Neuron (in vitro differentiated cells): Measurements from ENCODE around the gene SPECC1.
"Not testable (repeated sequence)": the region's sequence is repeated elsewhere in the genome, so short reads cannot be mapped to it uniquely, and the experiment has no call there.

Experiments
- H2AFZ ChIP-seq: one replicate; pipeline ENCODE4 v1.6.1; 2013; ENCODE audit warnings: low read depth, mild to moderate bottlenecking, inconsistent platforms, low read length, moderate library complexity
- H3K27me3 ChIP-seq: one replicate; pipeline ENCODE4 v1.6.1; 2013; ENCODE audit warnings: low read length; ENCODE audit not compliant: insufficient read depth
- H3K36me3 ChIP-seq: one replicate; pipeline ENCODE4 v1.6.1; 2013; ENCODE audit warnings: low read length; ENCODE audit not compliant: insufficient read depth
- H3K4me1 ChIP-seq: one replicate; pipeline ENCODE4 v1.6.1; 2013; ENCODE audit warnings: low read length; ENCODE audit not compliant: insufficient read depth
- H3K4me3 ChIP-seq: 2 replicates; pipeline ENCODE4 v1.5.1; 2013; ENCODE audit warnings: mild to moderate bottlenecking, low read length, moderate library complexity
- H3K9me3 ChIP-seq: one replicate; pipeline ENCODE4 v1.6.1; 2013; ENCODE audit warnings: low read length

The SPECC1 gene

GRCh38 chr17:20009302-20010098 lies at the start of gene SPECC1:
Gene SPECC1, plus strand, starts transcription at chr17:20009359. Its CDS starts 87,293 bp downstream, at chr17:20096652.
- H3K27me3 ChIP-seq, result peaks cover 30% of the 10 kb centered on the region
- H3K36me3 ChIP-seq, result no peaks in the 10 kb centered on the region
- H3K9me3 ChIP-seq, result no peaks in the 10 kb centered on the region
- peak within 1 kb of the TSS; percentile 81 for H3K4me3 ChIP-seq
- H3K4me1 ChIP-seq, result peaks cover 9% of the 10 kb centered on the region
- peak within 1 kb of the TSS; percentile 100 for H2AFZ ChIP-seq

- Histone ChIP-seq H3K4me1 (peaks cover 11% of the 10 kb centered on the region), H3K36me3 (peaks cover 65% of the 10 kb centered on the region)
- H3K4me3 ChIP-seq, H2AFZ ChIP-seq, H3K27me3 ChIP-seq, H3K9me3 ChIP-seq: not testable (repeated sequence)
Observed at GRCh38 chr17:19962954-19963353, 46.2 kb upstream of the SPECC1 start.

GRCh38 chr17:19973156-19973555 lies 36.0 kb upstream of the SPECC1 start:
- no peaks in the 10 kb centered on the region for H3K27me3 ChIP-seq
- H2AFZ ChIP-seq, result no peak overlapping the region
- H3K36me3 ChIP-seq, result peaks cover 48% of the 10 kb centered on the region
- H3K4me3 ChIP-seq, result no peak overlapping the region
- peaks cover 9% of the 10 kb centered on the region for H3K4me1 ChIP-seq
- H3K9me3 ChIP-seq, result peaks cover 6% of the 10 kb centered on the region

- H2AFZ ChIP-seq, result no peak overlapping the region
Observed at GRCh38 chr17:19975601-19976000, 33.6 kb upstream of the SPECC1 start.

GRCh38 chr17:19977293-19978208 lies 31.6 kb upstream of the SPECC1 start, which contains the start of gene AKAP10:
Gene AKAP10, minus strand, starts transcription at chr17:19977828. Its CDS starts 149 bp downstream, at chr17:19977679.
- H2AFZ ChIP-seq, result peak within 1 kb of the TSS; percentile 97

More at GRCh38 chr17:19975601-19976000, 33.6 kb upstream of the SPECC1 start:
- Histone ChIP-seq H3K4me3 (no peak overlapping the region), H3K9me3 (peaks cover 4% of the 10 kb centered on the region), H3K4me1 (peaks cover 12% of the 10 kb centered on the region), H3K36me3 (peaks cover 25% of the 10 kb centered on the region), H3K27me3 (no peaks in the 10 kb centered on the region)

GRCh38 chr17:19978209-19978802 lies 30.9 kb upstream of the SPECC1 start:
- Histone ChIP-seq H3K27me3 (no peaks in the 10 kb centered on the region), H3K4me3 (peak overlapping the region; percentile 100), H3K4me1 (peaks cover 12% of the 10 kb centered on the region), H3K36me3 (peaks cover 13% of the 10 kb centered on the region), H2AFZ (peak overlapping the region; percentile 97), H3K9me3 (peaks cover 4% of the 10 kb centered on the region)

More at GRCh38 chr17:19977293-19978208, 31.6 kb upstream of the SPECC1 start, which contains the start of gene AKAP10:
- H3K9me3 ChIP-seq, result peaks cover 4% of the 10 kb centered on the region
- H3K4me3 ChIP-seq, result peak within 1 kb of the TSS; percentile 100
- peaks cover 12% of the 10 kb centered on the region for H3K4me1 ChIP-seq
- no peaks in the 10 kb centered on the region for H3K27me3 ChIP-seq
- peaks cover 17% of the 10 kb centered on the region for H3K36me3 ChIP-seq

GRCh38 chr17:19978805-19979211 lies 30.4 kb upstream of the SPECC1 start:
- no peaks in the 10 kb centered on the region for H3K27me3 ChIP-seq

GRCh38 chr17:19979917-19980770 lies 29.0 kb upstream of the SPECC1 start:
- H3K4me3 ChIP-seq, result no peak overlapping the region

More at GRCh38 chr17:19978805-19979211, 30.4 kb upstream of the SPECC1 start:
- Histone ChIP-seq H3K4me3 (no peak overlapping the region), H3K4me1 (peaks cover 12% of the 10 kb centered on the region), H2AFZ (no peak overlapping the region), H3K9me3 (peaks cover 4% of the 10 kb centered on the region), H3K36me3 (peaks cover 13% of the 10 kb centered on the region)

GRCh38 chr17:19986941-19987861 lies 22.0 kb upstream of the SPECC1 start:
- peak overlapping the region; percentile 24 for H2AFZ ChIP-seq
- no peaks in the 10 kb centered on the region for H3K27me3 ChIP-seq
- H3K36me3 ChIP-seq, result no peaks in the 10 kb centered on the region
- no peaks in the 10 kb centered on the region for H3K9me3 ChIP-seq
- H3K4me3 ChIP-seq, result no peak overlapping the region
- H3K4me1 ChIP-seq, result peaks cover 41% of the 10 kb centered on the region

More at GRCh38 chr17:19979917-19980770, 29.0 kb upstream of the SPECC1 start:
- no peaks in the 10 kb centered on the region for H3K27me3 ChIP-seq
- peaks cover 5% of the 10 kb centered on the region for H3K36me3 ChIP-seq
- peaks cover 12% of the 10 kb centered on the region for H3K4me1 ChIP-seq
- no peak overlapping the region for H2AFZ ChIP-seq
- H3K9me3 ChIP-seq, result peaks cover 3% of the 10 kb centered on the region

GRCh38 chr17:19987897-19988296 lies 21.3 kb upstream of the SPECC1 start:
- Histone ChIP-seq H3K36me3 (no peaks in the 10 kb centered on the region), H3K9me3 (no peaks in the 10 kb centered on the region), H3K27me3 (no peaks in the 10 kb centered on the region), H2AFZ (peak overlapping the region; percentile 24), H3K4me3 (no peak overlapping the region), H3K4me1 (peaks cover 41% of the 10 kb centered on the region)

GRCh38 chr17:19991252-19991885 lies 17.8 kb upstream of the SPECC1 start:
- H3K27me3 ChIP-seq, result no peaks in the 10 kb centered on the region
- H3K4me1 ChIP-seq, result peaks cover 37% of the 10 kb centered on the region
- no peak overlapping the region for H2AFZ ChIP-seq
- H3K9me3 ChIP-seq, result no peaks in the 10 kb centered on the region
- H3K36me3 ChIP-seq, result no peaks in the 10 kb centered on the region
- H3K4me3 ChIP-seq, result no peak overlapping the region
